H1 (cell line): ENCODE data around the gene MGAT5B. TPM values are rescaled to one million over a fixed set of nuclear protein-coding genes. Genes with fewer than 3 reads are reported as not detected.

Experiments used
- SIRT6 ChIP-seq: IDR thresholded peaks from one replicate; pipeline ENCODE4 v1.7.1; 2012; ENCODE audit warnings: low read length, inconsistent platforms
- USF2 ChIP-seq: IDR thresholded peaks from 2 replicates; pipeline ENCODE4 v1.6.1; 2011; ENCODE audit warnings: low read length, improper control_type of control experiment
- polyA plus RNA-seq, 7 experiments: library from polyadenylated mRNA; depleted of rRNA in 3 of 7; stranded (reverse) in 5 of 7; unstranded in 2 of 7; fragments of >200 nt in 5 of 7; fragments of 200-250 nt in 2 of 7; gene quantifications; 1 replicate in 5 of 7; 2 replicates in 1 of 7; 4 replicates in 1 of 7; pipeline versions ENCODE4 v1.2.1 to v1.2.3, GENCODE V29; 2011 to 2013; ENCODE audit warnings: missing spikeins in 2 of 7, mixed read lengths in 2 of 7
- total RNA-seq: library from RNA; stranded (reverse); fragmentation: NEBNext Ultra II Directional; extraction: Animal tissue kit (Norgen Biotek cat#: 25700); gene quantifications from 2 replicates; pipeline ENCODE4 v1.2.1, GENCODE V29; 2021

Gene MGAT5B
- total and polyA plus RNA-seq, 2 of the 8 experiments (the other 6 are each of a cell fraction or from before 2014, with no cell fraction given): 7.9 to 8.2 TPM

DNA sequence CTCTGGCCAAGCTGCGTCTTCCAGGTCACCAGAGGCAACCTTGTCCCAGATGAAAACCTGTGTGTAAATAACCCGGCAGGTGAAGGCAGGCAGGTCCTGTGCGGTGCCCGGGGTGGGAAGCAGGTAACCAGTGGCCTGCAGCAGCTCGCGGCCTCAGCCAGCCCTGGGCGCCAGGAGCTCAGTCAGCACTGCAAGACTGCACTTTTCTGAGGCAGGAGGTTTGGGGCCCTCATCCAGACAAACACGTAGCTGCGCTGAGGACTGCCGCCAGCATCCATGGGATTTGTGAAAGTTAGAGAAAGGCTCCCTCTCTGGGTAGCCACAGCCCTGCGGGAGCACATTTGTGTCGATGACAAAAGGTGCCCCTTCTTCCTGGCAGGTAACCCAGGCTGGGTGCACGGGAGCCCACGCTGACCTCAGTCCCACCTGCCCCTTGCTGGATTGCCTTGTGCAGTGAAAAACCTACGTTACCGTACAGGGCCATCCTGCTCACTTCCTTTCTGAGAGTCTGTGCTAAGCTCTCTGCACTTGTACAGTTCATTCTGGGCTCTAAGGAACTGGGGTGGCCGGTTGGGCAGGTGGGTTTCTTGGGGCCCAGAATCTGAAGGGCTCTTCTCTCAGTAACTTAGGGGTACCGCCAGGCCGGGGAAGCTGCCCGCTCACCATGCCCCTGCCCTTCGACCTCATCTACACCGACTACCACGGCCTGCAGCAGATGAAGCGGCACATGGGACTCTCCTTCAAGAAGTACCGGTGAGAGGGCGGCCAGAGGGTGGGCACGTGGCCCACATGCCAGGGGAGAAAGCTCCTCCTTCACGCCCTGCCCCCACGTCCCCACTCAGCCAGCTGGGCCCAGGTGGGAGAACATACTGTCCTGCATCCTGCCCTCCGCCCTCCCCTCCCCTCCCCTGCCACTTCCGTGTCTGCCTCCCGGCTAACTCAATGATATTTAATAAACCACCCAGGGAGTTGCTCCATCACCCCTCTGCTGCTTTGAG is 56.4 kb downstream of the MGAT5B start (continued):
- TF ChIP-seq SIRT6 (no peak), USF2 (no peak)
